Amygdala (tissue), 56 donors: ENCODE measurements around the gene AP1S1.
"Not testable (repeated sequence)": the region's sequence is repeated elsewhere in the genome, so short reads cannot be mapped to it uniquely, and the experiment has no call there.

ENCODE experiments used
- DNase-seq, 56 donors: peaks; one replicate each; lab custom pipeline; 2025; lab: John Stamatoyannopoulos, UW

The AP1S1 gene

GRCh38 chr7:101197991-101198390, 43.7 kb downstream of the AP1S1 start:
- no peak for DNase-seq

- no peak for DNase-seq
Measured at GRCh38 chr7:101198476-101198875, 44.2 kb downstream of the AP1S1 start.

GRCh38 chr7:101199522-101199921, 45.2 kb downstream of the AP1S1 start:
- DNase-seq: not testable (repeated sequence)

- no peak for DNase-seq
Measured at GRCh38 chr7:101200504-101200861, 46.2 kb downstream of the AP1S1 start.

GRCh38 chr7:101200862-101201599, 46.8 kb downstream of the AP1S1 start, which contains the start of gene MOGAT3:
Gene MOGAT3, minus strand, starts transcription at chr7:101201036. Its CDS starts 182 bp downstream, at chr7:101200854.
- DNase-seq: no peak

GRCh38 chr7:101201695-101202602, 47.7 kb downstream of the AP1S1 start:
- DNase-seq: no peak

GRCh38 chr7:101202603-101202918, 48.3 kb downstream of the AP1S1 start:
- no peak for DNase-seq

GRCh38 chr7:101203740-101204738, 49.8 kb downstream of the AP1S1 start:
- not testable (repeated sequence) for DNase-seq

GRCh38 chr7:101205901-101206664, 51.8 kb downstream of the AP1S1 start:
- DNase-seq: no peak

GRCh38 chr7:101206665-101207042, 52.4 kb downstream of the AP1S1 start:
- no peak for DNase-seq

- no peak for DNase-seq
Measured at GRCh38 chr7:101207459-101207858, 53.2 kb downstream of the AP1S1 start.

- DNase-seq: no peak
Measured at GRCh38 chr7:101208794-101209193, 54.5 kb downstream of the AP1S1 start.

GRCh38 chr7:101210143-101210542, 55.9 kb downstream of the AP1S1 start:
- no peak for DNase-seq
